Measurements from ENCODE around the gene APBA1.

The APBA1 gene

DNA sequence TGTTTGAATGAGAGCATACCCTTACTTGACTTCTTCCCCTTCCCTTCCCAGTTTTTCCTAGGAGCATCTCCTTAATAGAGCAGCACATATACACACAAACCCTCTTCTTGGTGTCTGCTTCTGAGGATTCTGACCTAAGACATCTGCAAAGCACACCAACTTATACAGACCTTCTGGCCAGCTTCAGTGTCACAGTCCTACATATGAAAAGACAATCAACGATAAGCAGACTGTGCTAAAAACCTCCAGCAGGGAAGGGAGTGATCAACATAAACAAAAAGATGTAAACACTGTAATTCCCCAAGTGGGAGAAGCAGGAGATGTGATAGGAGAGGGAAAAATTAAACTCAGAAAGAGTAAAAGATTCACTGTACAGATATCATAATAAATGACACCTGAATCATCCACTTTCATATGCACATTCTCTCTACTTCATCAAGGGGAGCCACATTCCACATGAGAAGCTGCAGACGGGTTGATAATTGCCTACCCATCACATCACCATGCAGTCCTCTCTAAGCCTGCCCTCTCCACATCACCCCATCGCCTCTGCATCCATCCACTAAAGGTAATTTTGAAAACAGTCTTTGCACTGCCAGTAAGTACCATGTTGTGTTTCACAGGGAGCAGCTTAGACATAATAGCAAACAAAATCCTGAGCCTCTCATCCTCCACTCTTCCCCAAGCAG, 13.0 kb downstream of the APBA1 start:
- DNase-seq (ENCODE audit: low read depth in 2 of 3, low spot score in 1 of 3): no peak

DNA sequence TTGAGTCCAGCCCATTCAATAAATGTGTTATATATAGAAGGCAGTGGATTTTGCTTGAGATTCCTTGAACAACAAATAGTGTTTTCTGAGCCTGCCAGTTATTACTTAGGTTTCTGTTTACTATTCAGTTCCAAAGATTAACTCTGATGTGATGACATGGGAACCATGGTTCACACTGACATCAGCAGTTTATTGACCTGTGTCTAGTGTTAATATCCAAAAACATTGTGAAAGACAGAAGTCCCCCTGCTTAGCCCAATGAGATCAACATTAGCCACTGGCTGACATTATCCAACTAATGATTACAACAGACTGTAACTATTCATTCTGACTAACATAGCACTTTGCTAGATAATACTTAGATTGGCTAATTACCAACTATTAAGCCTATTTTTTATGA, 14.9 kb downstream of the APBA1 start:
- DNase-seq (ENCODE audit: low read depth in 2 of 3, low spot score in 1 of 3): no peak

DNA sequence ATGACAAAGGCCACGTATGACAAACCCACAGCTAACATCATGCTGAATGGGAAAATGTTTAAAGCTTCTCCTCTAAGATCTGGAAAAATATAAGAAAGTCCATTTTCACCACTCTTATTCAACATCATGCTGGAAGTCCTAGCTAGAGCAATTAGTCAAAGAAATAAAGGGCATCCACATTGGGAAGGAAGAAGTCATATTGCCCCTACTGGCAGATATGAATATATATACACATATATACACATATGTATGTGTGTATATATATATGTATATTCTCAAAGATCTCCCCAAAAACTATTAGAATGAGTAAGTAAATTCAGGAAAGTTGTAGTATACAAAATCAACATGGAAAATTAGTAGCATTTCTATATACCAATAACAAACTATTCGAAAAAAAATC, 17.1 kb downstream of the APBA1 start:
- no peak for DNase-seq (ENCODE audit: low read depth in 2 of 3, low spot score in 1 of 3)

DNA sequence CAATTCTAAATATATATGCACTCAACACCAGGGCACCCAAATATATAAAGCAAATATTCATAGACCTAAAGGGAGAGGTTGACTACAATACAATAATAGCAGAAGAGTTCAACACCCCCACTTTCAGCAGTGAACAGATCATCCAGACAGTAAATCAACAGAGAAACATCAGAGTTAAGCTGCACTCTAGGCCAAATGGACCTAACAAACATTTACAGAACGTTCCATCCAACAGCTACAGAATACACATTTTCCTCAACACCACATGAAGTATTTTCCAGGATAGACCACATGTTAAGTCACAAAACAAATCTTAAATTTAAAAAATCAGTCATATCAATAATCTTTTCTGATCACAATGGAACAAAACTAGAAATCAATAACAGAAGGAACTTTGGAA, 18.9 kb downstream of the APBA1 start:
- DNase-seq (ENCODE audit: low read depth in 2 of 3, low spot score in 1 of 3): no peak

DNA sequence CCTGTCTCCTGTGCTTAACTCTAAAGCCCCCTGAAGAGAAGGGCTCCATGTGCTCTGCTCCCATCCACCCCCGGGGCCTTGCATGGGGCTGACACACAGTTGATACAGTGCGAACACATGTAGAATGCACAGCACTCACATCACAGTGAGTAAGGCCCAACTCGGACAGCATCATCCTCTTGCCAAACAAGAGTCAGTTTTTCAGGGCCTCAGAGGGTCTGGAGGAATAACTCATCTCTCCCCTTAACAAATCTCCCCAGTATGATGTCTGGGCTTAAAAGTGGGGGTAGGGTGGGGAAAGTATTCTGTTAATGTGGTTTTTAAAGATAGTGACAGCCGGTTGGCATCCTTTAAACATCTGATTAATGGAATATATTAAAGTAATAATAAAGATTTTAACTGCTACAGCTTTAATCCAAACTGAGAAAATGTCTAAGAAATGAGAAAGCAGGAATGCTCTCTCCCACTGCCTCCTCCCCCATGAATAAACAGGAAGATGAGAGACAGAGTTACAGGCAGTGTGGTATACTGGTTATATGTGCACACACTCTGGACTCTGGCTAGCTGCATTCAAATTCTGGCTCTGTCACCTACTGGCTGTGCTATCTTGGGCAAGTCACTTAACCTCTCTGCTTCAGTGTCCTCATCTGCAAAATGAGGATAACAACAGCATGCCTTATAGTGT, 22.5 kb downstream of the APBA1 start:
- no peak for DNase-seq (ENCODE audit: low read depth in 2 of 3, low spot score in 1 of 3)

DNA sequence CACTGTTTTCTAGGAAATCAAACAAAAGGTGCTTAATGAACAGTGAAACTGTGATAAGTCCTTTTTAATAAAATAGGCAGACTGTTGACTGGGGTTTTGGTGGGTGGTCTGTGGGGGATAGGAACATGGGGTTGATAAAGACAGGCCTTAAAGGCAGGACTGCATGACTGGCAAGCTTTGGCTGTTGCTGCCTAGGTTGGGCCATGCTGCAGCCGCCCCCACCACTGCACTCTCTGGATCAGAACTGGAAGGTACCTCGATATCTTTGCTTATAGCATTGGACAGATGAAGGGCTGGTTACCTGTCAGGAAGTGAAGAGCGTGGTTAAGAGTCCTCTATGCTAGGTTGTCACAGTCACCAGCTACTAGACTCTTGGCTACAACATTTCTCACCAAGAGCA, 24.4 kb downstream of the APBA1 start:
- DNase-seq (ENCODE audit: low read depth in 2 of 3, low spot score in 1 of 3): no peak

DNA sequence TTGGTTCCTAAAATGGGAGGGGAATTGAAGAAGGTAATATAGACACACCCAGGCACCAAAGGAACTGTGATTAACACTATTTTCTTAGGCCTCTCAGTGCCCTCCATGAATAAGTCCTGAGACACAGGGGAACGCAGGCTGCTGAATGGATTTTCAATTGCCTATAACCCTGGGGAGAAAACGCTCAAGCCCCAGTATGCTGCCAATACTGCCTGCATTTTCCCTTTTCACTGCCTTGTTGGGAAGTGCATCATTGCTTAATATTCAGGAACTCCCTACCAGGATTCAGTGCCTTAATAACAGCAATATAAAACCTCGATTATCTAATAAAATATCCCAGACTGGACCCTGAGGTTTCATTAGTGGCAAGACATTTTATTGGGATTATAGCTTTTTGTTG, 25.4 kb downstream of the APBA1 start:
- no peak for DNase-seq (ENCODE audit: low read depth in 2 of 3, low spot score in 1 of 3)

DNA sequence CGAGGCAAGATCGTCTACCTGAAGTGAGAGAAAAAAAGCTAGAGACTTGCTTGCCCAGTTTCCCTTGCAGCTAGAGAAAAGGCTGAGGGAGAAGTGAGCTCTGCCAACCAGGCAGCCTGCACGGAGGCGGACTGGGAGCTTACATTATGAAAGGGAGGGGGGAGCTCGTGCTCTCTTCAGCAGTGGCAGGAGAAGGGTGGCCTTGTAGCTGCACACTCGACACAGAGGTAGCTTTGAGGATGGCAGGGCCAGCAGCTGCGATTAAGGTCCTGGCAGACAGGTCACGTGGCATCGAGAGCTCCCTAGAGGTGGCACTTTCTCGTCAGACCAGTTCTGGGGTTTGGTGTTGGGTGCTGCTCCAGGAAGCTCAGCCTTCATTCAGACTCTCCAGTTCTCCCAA, 26.7 kb downstream of the APBA1 start:
- DNase-seq (ENCODE audit: low read depth in 2 of 3, low spot score in 1 of 3): no peak

DNA sequence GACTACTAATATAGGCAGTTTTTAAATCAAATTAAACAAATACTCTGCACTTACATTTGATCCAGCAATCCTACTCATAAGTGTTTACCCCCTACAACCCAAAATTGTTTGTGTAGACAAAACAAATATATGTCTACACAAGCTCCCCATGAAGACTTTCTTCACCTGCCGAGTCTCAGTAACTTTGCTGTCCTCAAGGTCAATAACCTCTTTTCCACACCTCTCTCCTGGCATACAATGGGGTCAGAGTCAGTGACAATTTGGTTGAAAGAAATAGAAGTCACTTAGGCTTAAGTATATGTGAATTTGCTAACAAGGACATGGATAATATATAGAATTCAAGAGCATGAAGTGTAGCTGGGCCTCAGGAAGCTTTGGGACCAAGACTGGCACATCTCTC, 29.1 kb downstream of the APBA1 start:
- no peak for DNase-seq (ENCODE audit: low read depth in 2 of 3, low spot score in 1 of 3)

DNA sequence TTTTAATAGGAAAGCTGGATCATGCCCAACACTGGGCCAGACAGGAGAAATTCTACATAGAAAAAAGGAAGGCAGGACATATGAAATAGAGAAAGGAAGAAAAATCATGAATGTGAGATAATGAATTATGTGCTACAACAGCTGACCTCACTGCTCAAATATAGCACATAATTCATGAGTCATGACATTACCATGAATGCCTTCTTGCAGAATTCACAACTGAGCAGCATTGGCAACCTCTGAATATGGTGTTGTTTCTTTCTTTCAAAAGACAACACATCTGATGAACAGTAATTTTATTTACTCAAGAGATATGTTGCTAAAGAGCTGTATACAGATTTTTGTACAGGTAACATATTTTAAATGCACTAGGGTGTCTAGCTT, 34.4 kb downstream of the APBA1 start:
- no peak for DNase-seq (ENCODE audit: low read depth in 2 of 3, low spot score in 1 of 3)

DNA sequence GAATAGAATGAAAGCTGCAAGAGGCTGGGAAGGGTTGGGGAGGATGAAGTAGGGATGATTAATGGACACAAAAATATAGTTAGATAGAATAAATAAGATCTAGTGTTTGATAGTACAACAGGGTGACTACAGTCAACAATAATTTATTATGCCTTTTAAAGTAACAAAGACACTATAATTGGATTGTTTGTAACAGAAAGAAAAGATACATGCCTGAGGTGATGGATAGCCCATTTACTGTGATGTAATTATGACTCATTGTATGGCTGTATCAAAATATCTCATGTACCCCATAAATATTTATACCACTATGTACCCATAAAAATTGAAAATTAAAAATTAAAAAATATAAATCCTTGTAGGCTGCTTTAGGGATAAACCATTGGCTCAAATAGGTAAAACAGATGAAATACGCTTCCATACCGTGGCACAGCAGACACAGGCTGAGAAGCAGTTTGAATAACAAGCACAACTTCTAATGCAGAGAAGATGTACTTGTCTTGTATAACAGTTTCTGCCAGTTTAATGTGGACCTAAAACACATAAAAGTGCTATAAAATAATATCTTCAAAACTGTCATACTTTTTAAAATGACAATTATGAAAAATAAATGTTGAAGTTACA, 34.9 kb downstream of the APBA1 start:
- no peak for DNase-seq (ENCODE audit: low read depth in 2 of 3, low spot score in 1 of 3)

DNA sequence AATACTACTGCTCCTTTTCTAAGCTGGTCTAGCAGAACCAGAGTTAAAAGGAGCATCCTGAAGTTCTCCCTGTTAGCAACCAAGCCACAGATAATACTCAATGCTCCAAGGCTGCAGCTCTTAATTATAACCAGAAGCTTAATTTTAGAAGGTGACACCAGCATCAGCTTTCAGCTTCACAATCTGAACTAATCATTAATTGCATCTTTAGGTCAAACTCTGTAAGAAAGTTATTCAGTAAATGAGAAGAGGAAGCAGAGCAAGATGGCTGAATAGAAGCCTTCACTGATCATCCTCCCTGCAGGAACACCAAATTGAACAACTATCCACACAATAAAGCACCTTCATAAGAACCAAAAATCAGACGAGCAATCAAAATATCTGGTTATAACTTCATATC, 38.5 kb downstream of the APBA1 start:
- DNase-seq (ENCODE audit: low read depth in 2 of 3, low spot score in 1 of 3): no peak

DNA sequence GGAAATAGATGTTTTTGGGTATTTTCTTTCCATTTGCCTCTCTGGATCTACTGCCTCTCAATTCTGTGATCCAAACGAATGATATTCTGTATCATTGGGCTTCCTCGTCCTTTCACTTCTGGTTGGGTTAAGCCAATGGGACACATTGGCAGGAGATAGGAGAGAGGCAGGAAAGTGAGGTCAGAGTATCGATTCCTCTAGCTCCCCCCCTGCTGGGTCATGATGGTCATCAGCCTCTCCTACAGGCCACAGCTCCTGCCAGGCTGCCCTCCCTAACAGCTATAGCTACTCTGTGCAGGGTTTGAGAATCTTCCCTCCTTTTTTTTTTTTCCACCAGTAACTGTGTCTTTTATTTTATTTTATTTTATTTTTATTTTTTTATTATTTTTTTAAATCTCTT, 39.4 kb downstream of the APBA1 start:
- no peak for DNase-seq (ENCODE audit: low read depth in 2 of 3, low spot score in 1 of 3)

DNA sequence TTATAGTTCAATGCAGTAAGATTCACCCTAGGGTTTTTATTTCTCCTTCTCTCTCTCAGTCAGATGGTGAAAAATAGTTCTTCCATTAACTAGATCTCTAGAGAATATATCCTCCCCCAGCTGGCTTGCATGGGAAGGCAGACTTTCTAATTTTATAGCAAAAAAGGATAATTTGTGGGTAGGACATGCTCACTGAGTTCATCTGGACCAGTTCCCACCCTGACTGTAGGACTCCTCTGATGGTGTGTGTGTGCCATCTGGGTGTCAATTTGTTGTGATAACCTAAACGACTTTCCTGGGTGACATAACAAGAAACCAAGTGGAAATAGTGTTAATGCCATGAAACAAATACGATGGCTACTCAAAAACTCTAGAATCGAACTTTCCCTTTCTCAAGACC, 44.9 kb downstream of the APBA1 start:
- DNase-seq (ENCODE audit: low read depth in 2 of 3, low spot score in 1 of 3): no peak

DNA sequence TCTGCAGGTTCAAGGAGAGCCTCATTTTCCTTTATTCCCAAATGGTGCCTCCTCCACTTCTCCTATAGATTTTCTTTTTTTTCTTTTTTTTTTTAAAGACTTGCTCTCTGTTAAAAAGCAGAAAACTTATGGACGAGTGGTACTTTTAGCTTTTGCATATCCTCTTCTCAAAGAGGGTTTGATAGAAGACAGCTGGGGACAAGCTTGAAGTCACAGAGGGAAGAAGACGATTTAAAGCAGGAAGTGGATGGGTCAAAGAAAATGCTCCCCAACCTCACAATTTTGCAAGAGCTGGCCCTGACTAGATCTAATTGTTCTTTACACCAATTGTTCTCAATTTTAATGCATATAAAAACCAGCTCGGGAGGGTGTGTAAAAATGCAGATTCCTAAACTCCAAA, 48.9 kb downstream of the APBA1 start:
- DNase-seq (ENCODE audit: low read depth in 2 of 3, low spot score in 1 of 3): no peak

DNA sequence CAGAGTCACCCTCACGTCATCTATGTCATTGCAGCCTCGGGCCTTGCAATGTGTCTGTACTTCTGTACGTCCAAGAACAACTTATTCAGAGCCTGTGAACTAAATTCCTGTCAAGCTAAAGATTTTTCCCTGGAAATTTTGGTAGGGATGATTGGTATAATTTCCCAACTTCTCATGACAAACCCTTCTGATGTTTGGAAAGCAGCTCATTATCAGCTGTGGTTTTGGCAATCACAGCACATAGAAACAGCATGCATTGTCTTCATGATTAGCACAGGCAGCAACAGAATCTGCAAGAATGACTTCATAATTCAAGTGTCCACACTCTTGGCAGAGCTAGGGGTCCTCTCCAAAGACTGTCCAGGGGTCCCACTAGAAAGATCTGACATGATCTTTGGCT, 49.5 kb downstream of the APBA1 start:
- DNase-seq (ENCODE audit: low read depth in 2 of 3, low spot score in 1 of 3): no peak

DNA sequence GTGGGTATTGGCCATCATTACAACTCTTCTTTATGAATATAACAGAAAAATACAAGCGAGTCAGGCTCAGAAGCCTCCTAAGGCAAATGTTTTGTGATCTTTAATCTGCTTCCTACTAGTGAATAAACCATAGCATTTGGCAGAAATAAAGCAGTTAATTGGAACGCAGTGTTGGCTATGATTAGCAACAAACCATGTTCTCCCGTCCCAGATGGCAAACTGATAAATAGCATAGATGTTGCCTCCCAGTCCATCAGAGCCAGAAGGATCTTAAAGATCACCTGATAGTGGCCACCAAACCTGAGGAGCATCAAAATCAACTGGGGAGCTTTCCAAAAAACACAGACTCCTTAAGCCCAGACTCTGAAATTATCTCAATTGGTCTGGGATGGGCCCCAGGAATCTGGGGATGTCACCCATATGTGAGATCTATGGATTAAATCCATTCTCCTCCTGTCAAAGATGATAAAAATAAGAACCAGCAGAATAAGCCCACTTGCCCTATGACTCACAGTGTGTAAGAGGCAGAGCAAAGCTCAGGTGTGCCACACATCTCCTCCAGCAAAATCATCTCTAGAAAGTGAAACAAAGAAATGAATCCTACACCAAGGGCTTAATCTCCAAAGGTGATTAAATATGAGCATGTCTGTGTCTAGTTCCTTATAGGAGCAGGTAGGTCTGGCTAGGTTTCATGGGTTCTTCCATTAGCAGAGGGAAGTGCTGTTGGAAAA, 50.3 kb downstream of the APBA1 start:
- DNase-seq (ENCODE audit: low read depth in 2 of 3, low spot score in 1 of 3): no peak

DNA sequence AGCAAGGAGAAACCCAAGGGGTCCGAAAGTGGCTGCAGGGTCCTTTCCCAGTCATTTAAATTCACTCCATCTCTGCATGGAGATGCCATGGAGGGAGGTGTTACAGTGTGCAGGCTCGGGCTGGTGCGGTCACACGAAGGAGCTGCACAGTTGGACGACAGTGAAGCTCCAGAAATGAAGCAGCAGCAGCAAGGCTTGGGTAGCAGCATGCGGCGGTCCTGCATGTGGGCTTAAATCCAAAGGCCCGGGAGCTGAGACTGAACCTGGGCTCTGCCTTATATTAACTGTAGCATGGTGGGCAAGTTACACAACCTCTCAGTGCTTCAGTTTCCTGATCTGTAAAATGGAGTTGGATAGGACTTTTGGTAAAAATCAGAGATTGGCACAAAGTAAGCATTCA, 51.4 kb downstream of the APBA1 start:
- DNase-seq (ENCODE audit: low read depth in 2 of 3, low spot score in 1 of 3): no peak

DNA sequence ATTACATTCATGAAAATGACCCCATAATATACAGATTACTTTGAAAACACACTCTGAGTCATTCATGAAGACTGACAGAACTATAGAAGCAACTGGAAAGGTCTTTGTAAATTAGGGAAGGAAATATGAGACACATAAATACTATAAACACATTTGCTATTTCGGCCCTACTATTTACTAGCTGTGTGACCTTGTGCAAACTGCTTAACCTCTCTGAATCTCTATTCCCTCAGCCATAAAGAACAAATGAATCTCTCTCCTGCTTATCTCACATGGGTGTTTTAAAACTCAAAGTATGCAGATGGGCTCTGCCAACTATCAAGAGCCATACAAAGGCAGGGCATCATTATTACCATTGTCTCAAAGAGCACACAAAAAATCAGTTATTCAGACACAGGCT, 52.9 kb downstream of the APBA1 start:
- no peak for DNase-seq (ENCODE audit: low read depth in 2 of 3, low spot score in 1 of 3)

DNA sequence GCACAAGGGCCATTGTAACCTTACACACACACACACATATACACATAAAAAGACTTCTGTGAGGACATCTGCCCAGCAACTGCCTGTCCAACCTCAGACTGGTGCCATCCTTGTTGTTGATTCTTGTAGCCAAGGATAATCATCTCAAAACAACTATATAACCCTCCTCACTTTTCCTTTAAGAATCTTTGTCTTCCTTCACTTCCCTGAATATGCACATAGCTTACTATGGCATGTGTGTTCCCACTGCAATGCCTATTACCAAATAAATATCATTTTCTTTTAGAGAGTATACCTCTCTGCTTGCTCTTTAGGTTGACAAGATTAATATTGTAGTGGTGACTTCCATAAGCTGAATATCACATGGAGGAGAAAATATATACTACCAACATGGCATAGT, 55.2 kb downstream of the APBA1 start:
- DNase-seq (ENCODE audit: low read depth in 2 of 3, low spot score in 1 of 3): no peak

DNA sequence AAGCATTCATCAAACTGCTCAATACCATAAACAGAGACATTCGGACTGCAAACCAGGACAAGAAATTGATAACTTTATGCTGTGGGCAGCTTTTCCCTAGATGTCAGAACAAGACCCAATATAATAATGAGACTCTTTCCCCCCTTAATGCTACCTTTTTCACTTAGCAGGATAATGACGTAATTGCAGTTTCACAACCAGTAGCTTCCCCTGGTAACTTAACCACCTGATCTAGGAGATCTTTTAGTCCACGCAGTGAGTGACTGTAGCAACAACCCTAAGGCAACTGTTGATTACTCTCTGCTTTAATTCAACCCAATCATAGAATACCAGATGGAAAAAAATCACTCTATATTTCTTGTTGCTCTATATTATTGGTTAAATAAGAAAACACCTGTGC, 56.3 kb downstream of the APBA1 start:
- DNase-seq (ENCODE audit: low read depth in 2 of 3, low spot score in 1 of 3): no peak

DNA sequence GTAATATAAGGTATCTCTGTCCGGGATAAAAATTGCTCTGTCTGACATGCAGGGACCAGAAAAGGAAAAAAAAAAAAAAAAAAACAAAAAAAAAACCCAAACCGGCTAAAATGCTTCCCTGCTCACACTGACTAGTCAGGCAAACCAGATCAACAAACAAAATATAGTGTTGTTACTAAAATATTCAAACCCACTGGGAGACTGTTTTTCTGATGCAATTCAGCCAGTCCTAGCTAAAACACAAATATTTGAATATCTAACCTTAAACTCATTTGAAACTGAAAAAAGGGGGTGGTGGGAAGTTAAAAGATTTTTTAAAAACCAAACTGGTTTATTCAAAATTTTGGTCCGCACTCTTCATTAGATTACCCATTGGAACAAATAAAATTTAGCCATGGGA, 61.0 kb downstream of the APBA1 start:
- no peak for DNase-seq (ENCODE audit: low read depth in 2 of 3, low spot score in 1 of 3)

Data from stimulated activated CD4-positive, alpha-beta T cell treated with anti-CD3 and anti-CD28 coated beads, Interleukin-12 subunit alpha, Interleukin-12 subunit beta, amount 100 ng/mL, for 48 hours (primary cell).